22Rv1 (cell line): ENCODE data around the gene DPYSL4.

Source experiments
- H3K27ac ChIP-seq: fragments of 450-650 bp; 2 replicates; pipeline ENCODE4 v1.5.1; 2017
- CTCF ChIP-seq: fragments of 450-650 bp; IDR thresholded peaks from 2 replicates; pipeline ENCODE4 v1.5.1; 2017; ENCODE audit warnings: mild to moderate bottlenecking
- ZFX ChIP-seq: fragments of 450-650 bp; IDR thresholded peaks from 2 replicates; pipeline ENCODE4 v1.6.1; 2017; ENCODE audit warnings: antibody characterized with exemption, borderline replicate concordance

Gene DPYSL4

GRCh38 chr10:132176623-132177500 lies 9.9 kb upstream of the DPYSL4 start:
- TF ChIP-seq CTCF (no peak), ZFX (no peak)
- H3K27ac ChIP-seq = no peak overlapping the region

GRCh38 chr10:132178046-132178445 lies 8.7 kb upstream of the DPYSL4 start:
- TF ChIP-seq ZFX (no peak), CTCF (no peak)
- no peak overlapping the region for H3K27ac ChIP-seq

GRCh38 chr10:132178672-132179545 lies 7.8 kb upstream of the DPYSL4 start:
- H3K27ac ChIP-seq = no peak overlapping the region
- TF ChIP-seq CTCF (no peak), ZFX (no peak)

- TF ChIP-seq CTCF (no peak), ZFX (no peak)
- H3K27ac ChIP-seq = no peak overlapping the region
Measured at GRCh38 chr10:132179551-132180392, 7.0 kb upstream of the DPYSL4 start.

GRCh38 chr10:132180736-132181135 lies 6.0 kb upstream of the DPYSL4 start:
- TF ChIP-seq CTCF = no peak
- no peak for TF ChIP-seq ZFX

GRCh38 chr10:132181691-132182425 lies 4.9 kb upstream of the DPYSL4 start:
- TF ChIP-seq ZFX = no peak
- no peak for TF ChIP-seq CTCF
- H3K27ac ChIP-seq = no peak overlapping the region

More at GRCh38 chr10:132180736-132181135, 6.0 kb upstream of the DPYSL4 start:
- H3K27ac ChIP-seq = no peak overlapping the region
